ENCODE data around the gene ST3GAL2. TPM values are rescaled to one million over a fixed set of nuclear protein-coding genes. Genes with fewer than 3 reads are reported as not detected.

Gene ST3GAL2
- total and polyA plus RNA-seq, 9 of the 15 experiments (the other 6 are each of a cell fraction or from before 2014, with no cell fraction given), result 1.5 to 108 (median 34.3) TPM

GRCh38 chr16:70427786-70428177, 11.1 kb downstream of the ST3GAL2 start (continued):
- TF ChIP-seq RREB1 (CRISPR knock-in tag; IDR thresholded peaks at IDR 0.05) (peak; percentile 36; the same call in 1 of the 2 replicates), ZBTB7A (IDR thresholded peaks at IDR 0.05; ENCODE audit: borderline replicate concordance, control insufficient read depth, low read depth, low read length) (no peak), BRD9 (IDR thresholded peaks at IDR 0.05; ENCODE audit: low read depth, partially characterized antibody) (peak; percentile 52), RFX5 (IDR thresholded peaks at IDR 0.05; ENCODE audit: low read depth, low read length) (no peak), CAMTA2 (CRISPR knock-in tag; conservative IDR thresholded peaks at IDR 0.05) (no peak), RBM39 (optimal IDR thresholded peaks at IDR 0.05; ENCODE audit: low read depth, low read length) (no peak), TAF7 (tag; IDR thresholded peaks at IDR 0.05) (no peak; the same call in 1 of the 2 replicates), TBP (optimal IDR thresholded peaks at IDR 0.05; ENCODE audit: low read depth, low read length) (peak; percentile 10), ZNF583 (CRISPR knock-in tag; IDR thresholded peaks at IDR 0.05) (0 out of 2 replicates have a peak, but pooled peaks have one; percentile 89), SP2 (IDR thresholded peaks at IDR 0.05; ENCODE audit: extremely low read depth, low read depth, low read length, poor library complexity, severe bottlenecking) (no peak), HDGF (IDR thresholded peaks at IDR 0.05) (0 out of 2 replicates have a peak, but pooled peaks have one; percentile 33), EZH2 (IDR thresholded peaks at IDR 0.05; ENCODE audit: borderline replicate concordance, low read depth, low read length) (no peak), FOXP1 (CRISPR knock-in tag; IDR thresholded peaks at IDR 0.05) (no peak), MYNN (IDR thresholded peaks at IDR 0.05) (no peak), MYNN (CRISPR knock-in tag; IDR thresholded peaks at IDR 0.05) (no peak), TBL1XR1 (IDR thresholded peaks at IDR 0.05; ENCODE audit: low read length in 2 of 2) (no peak), NR2C1 (IDR thresholded peaks at IDR 0.05) (no peak), NR2C1 (tag; IDR thresholded peaks at IDR 0.05) (no peak), MEF2A (IDR thresholded peaks at IDR 0.05; ENCODE audit: control insufficient read depth, low read depth, low read length) (no peak), HIVEP1 (CRISPR knock-in tag; IDR thresholded peaks at IDR 0.05) (no peak), SIN3B (IDR thresholded peaks at IDR 0.05; ENCODE audit: low read depth) (no peak), ARID1B (IDR thresholded peaks at IDR 0.05) (no peak), CBX5 (IDR thresholded peaks at IDR 0.05; ENCODE audit: borderline replicate concordance, low read depth) (no peak), SUPT5H (IDR thresholded peaks at IDR 0.05) (peak; percentile 18; the same call in 1 of the 2 replicates), ZNF311 (CRISPR knock-in tag; IDR thresholded peaks at IDR 0.05) (0 out of 2 replicates have a peak, but pooled peaks have one; percentile 68), MBD2 (IDR thresholded peaks at IDR 0.05; ENCODE audit: borderline replicate concordance, low read depth) (no peak), HOMEZ (CRISPR knock-in tag; IDR thresholded peaks at IDR 0.05) (no peak)

All from K562 (cell line).